ENCODE data around the gene MTERF2.
"Not testable (repeated sequence)": the region's sequence is repeated elsewhere in the genome, so short reads cannot be mapped to it uniquely, and the experiment has no call there.

DNA sequence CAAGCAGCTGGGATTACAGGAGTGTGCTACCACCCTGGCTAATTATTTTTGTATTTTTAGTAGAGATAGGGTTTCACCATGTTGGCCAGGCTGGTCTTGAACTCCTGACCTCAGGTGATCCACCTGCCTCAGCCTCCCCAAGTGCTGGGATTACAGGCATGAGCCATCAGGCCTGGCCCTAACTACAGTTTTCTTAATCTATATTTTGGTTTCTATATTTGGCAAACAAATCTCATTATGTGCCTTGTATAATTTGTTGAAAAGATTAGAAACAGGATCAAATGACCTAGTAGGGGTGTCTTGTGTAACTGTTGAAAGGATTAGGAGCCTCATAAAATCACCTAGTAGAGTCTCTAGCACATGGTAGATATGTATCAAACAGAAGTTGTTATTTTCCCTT lies 39.4 kb upstream of the MTERF2 start:
- TF ChIP-seq, protein P1, sequence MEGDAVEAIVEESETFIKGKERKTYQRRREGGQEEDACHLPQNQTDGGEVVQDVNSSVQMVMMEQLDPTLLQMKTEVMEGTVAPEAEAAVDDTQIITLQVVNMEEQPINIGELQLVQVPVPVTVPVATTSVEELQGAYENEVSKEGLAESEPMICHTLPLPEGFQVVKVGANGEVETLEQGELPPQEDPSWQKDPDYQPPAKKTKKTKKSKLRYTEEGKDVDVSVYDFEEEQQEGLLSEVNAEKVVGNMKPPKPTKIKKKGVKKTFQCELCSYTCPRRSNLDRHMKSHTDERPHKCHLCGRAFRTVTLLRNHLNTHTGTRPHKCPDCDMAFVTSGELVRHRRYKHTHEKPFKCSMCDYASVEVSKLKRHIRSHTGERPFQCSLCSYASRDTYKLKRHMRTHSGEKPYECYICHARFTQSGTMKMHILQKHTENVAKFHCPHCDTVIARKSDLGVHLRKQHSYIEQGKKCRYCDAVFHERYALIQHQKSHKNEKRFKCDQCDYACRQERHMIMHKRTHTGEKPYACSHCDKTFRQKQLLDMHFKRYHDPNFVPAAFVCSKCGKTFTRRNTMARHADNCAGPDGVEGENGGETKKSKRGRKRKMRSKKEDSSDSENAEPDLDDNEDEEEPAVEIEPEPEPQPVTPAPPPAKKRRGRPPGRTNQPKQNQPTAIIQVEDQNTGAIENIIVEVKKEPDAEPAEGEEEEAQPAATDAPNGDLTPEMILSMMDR (conservative IDR thresholded peaks at IDR 0.05; ENCODE audit: low read depth, low read length) = not testable (repeated sequence)
- TF ChIP-seq EZH2 (IDR thresholded peaks at IDR 0.05; ENCODE audit: low read length, unreplicated experiment); EZH2phosphoT487 (IDR thresholded peaks at IDR 0.05; ENCODE audit: borderline replicate concordance, low read length): not testable (repeated sequence)
